RCC 7860 (cell line): ENCODE measurements around the gene MYO1D.
"Not testable (repeated sequence)": the region's sequence is repeated elsewhere in the genome, so short reads cannot be mapped to it uniquely, and the experiment has no call there.

Experiments used
- DNase-seq: peaks from one replicate; pipeline ENCODE4 v3.0.0-alpha.2; 2015; ENCODE audit warnings: low spot score
- FAIRE-seq: peaks from 2 replicates; lab custom pipeline; 2012; peaks lifted over from hg19 to GRCh38; lab: Jason Lieb, UNC

The MYO1D gene

DNA sequence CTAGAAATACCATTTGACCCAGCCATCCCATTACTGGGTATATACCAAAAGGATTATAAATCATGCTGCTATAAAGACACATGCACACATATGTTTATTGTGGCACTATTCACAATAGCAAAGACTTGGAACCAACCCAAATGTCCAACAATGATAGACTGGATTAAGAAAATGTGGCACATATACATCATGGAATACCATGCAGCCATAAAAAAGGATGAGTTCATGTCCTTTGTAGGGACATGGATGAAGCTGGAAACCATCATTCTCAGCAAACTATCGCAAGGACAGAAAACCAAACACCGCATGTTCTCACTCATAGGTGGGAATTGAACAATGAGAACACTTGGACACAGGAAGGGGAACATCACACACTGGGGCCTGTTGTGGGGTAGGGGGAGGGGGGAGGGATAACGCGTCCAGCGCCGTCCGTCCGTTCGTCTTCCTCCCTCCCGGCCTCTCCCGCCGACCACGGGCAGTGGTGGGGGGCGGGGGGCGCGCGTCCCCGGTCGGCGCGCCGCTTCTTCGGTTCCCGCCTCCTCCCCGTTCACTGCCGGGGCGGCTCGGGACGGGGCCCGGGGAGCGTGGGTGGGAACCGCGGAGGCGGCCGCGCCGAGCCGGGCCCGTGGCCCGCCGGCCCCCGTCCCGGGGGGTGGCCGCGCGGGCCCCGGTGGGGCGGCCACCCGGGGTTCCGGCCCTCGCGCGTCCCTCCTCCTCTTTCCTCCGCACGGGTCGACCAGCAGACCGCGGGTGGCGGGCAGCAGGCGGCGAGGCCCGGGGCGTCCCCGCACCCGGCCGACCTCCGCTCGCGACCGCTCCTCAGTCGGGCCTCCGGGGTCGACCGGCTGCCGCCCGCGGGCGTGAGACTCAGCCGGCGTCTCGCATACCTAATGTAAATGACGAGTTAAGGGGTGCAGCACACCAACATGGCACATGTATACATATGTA lies 54.7 kb downstream of the MYO1D start:
- FAIRE-seq, DNase-seq: not testable (repeated sequence)

DNA sequence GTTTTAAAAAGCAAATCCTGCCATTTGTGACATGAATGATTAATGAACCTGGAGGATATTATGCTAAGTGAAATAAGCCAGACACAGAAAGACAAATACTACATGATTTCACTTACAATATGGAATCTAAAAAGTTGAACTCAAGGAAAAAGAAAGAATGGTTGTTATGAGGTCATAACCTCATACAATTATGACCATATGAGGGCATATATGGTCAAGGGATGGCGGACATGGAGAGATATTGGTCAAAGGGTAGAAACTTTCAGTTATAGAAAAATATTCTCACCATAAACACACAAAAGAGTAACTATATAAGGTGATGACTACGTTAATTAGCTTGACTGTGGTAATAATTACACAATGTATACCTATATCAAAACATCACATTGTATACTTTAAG lies 56.5 kb downstream of the MYO1D start:
- no peak for FAIRE-seq
- DNase-seq, result no peak

DNA sequence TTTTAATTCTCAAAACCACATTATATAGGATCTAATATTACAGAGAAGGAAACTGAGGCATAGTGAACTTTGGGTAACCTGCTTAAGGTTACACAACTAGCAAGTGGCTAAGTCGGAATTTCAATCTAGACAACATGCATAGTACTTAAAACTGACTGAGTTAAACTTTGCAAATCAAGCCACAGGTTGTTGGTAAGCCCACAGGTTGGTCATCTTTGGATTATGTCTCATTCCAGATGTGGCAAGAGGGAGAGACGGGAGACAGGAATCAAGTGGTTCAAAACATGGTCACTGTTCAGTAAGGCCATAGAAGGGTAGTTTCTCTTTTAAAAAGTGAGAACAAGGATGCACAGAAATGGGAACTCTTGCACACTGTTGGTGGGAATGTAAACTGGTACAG lies 57.1 kb downstream of the MYO1D start:
- no peak for FAIRE-seq
- DNase-seq, result no peak

DNA sequence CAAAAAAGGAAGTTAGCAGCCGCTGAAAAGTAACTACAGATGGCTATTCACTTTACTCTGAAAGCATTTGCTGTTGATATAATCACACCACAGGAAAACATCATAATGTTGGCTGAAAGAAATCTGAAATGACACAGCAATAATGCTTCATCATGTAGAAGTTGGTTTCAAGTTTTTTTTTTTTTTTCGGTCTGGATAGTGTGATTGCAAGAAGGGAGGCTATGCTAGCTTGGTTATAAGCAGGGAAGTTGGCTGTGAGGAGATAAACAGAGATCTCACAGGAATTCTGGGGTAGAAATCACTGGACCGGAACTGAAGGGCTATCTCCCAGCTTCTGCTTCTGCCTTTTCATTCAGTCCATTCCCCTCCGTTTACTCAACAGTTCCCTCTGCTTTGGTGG lies 57.9 kb downstream of the MYO1D start:
- FAIRE-seq (no peak), DNase-seq (no peak)

DNA sequence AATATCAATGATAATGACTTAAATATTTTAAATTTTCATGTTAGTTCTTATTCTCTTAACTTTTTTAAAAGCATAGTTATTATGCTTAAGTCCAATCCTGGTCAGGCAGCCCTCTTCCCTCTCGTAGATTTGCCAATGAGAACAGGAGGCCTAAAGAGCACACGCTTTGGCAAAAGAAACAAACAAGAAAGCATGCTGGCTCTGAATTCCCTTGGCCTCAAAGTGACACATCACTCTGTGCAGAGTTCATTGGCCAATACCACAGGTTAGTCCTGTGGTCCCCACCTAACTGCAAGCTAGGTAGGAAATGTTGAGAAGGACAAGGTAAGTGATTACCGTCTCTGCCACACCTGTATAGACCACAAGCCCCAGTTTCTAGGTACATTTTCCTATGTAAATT lies 61.5 kb downstream of the MYO1D start:
- no peak for FAIRE-seq
- DNase-seq, result no peak

DNA sequence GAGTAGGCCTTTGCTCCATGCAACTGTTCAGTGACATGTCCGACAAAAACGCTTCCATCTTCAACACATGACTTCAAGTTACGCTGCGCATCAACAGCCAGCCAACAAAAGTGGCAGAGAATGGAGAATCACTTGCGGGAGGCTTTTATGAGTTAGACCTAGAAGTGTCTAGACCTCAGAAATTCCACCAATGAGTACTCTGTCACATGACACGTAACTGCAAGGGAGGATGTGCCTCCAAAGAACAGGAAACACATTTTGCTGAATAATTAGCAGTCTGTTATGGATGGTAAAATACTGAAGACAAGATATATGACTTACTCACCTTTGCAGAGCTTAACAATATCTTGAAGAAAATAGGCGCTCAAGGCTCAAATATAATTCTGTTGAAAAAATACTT lies 62.1 kb downstream of the MYO1D start:
- no peak for FAIRE-seq
- DNase-seq, result no peak

DNA sequence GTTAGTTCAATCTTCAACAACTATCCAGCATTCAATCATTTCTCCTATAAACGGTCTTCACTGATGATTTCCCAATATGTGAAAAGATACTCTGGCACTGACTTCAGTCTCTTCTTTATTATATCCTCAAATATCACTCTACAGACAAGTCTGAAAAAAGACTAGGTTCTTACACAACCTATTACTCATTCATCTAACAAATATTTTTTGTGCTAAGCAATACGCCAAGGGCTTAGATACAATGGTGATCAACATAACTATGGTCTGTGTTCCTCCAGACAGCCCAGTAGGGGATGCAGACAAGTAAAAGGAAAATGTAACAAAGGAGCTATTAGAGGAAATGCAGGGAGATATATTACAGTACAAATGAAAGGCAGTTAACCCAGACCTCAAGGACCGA lies 63.9 kb downstream of the MYO1D start:
- FAIRE-seq, result no peak

DNA sequence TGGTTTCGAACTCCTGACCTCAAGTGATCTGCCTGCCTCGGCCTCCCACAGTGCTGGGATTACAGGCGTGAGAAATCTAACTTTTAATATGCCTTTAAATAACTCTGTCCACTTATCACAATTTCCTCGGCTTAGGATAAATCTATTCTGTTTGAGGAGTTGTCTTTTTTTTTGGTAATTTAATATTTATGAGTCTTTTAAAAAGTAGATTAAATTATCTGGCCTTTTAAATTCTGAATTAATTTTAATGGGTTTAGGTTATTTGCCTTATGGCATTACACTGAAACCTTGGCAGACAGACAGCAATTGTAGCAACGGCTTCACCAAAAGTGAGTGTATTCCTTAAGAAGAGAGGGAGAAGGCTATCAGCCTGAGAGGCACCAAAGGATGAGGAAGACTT lies 66.2 kb downstream of the MYO1D start:
- DNase-seq (no peak), FAIRE-seq (no peak)

More for the DNA sequence above, 63.9 kb downstream of the MYO1D start:
- no peak for DNase-seq

DNA sequence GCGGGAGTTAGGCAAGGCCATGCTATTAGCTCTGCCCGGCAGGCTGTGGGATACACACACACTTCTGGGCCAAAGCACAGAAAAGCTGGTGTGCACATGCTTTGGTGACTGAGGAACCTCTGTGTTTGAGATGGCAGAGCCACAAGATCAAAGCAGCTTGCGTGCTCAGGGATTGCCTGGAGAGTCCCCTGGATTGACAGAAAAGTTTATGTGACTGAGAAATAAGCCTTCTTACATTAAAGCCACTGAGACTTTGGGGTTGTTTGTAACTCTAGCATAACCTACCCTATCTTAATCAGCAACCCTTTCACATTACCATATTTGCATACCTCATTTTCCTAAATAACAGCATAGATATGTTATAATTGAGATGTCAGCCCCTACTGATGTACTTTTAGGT lies 69.3 kb downstream of the MYO1D start:
- DNase-seq (no peak), FAIRE-seq (no peak)

DNA sequence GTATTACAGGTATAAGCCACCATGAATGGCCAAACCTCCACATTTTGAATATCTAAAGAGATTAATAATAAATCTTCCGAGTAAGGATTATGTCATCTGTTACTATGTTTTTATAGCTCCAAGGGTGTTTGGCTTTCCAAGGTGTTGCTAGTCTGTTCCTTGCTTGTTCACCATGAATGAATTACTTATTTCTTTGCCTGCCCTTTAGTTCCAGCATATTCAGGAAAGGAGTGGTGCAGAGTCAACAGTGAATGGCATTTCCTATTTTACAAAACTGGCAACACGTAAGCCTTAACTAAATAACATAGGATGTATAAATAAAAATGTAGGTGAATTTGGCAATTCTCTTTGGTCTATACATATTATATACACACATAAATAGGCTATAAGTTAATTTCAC lies 70.3 kb downstream of the MYO1D start:
- DNase-seq (no peak), FAIRE-seq (no peak)

DNA sequence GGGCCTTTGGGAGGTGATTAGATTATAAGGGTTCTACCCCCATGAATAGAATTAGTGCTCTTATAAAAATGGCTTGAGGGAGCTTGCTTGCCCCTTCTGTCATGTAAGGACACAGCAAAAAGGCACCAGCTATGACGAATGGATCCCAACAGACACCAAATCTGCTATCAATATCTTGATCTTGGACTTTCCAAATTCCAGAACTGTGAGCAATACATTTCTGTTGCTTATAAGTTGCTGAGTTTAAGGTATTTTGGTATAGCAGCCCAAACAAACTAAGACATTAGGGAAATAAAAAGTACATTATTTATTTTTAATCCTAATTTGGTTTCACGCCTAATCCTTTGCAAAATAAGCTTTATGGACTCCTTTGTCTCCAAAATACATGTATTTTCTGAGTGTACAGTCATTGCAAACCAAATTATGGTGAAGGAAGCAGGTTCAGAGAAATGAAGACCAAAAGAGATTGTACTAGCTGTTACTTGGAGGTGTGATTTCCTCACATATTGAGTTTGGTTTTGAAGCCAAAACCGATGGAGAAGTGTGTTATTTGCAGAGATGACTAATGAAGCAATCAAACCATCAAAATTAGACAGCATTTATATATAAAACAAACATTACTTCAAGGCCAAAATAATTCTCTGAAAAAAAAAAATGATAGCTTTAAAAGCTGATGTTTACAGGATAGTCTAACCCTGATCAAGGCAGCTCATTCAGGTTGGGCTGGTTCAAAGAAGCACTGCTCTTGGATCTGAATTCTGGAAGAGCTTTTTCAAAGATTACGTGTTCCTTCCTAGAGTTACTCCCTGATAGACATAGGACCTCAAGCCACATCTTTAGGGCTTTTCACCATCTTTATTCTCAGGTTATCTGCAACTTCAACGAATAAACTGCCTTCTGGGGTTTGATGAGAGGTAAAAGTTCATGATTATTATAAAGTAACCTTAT lies 71.6 kb downstream of the MYO1D start:
- no peak for FAIRE-seq
- no peak for DNase-seq

DNA sequence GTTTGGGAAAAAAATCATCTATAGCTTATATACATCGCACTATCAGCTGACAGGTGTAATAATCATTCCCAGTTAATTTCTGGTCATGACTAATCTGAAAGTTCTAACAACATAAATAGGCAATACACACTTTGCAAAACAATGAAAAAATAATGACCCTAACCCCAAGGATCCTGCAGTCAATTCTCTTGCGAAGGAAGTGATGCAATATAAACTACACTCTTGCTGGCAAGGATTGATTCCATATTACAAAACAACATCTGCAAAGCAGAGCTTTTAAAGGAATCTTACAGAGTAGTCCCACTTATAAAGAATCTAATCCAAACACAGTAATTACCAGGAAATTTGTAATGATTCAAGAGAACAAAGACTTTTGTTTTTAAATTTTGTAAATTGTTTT lies 73.4 kb downstream of the MYO1D start:
- DNase-seq, result no peak
- FAIRE-seq, result no peak

DNA sequence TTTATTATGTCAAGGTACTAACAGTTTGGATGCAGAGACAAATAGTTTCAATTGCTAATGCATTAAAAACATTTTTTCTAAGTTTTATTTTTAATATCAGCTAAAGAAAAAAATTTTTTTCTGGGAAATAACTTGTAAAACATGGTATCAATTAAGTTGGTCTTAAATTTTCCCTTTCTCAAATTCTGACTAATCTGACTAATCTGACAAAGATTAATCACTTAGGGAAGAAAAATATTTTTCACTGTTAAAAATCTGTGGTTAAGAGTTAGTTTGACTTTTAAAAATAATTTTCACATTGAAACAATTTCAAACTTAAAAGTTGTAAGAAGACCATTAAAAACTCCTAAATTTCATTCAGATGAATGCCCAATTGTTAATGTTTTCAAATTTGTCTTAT lies 74.6 kb downstream of the MYO1D start:
- DNase-seq (no peak), FAIRE-seq (no peak)

DNA sequence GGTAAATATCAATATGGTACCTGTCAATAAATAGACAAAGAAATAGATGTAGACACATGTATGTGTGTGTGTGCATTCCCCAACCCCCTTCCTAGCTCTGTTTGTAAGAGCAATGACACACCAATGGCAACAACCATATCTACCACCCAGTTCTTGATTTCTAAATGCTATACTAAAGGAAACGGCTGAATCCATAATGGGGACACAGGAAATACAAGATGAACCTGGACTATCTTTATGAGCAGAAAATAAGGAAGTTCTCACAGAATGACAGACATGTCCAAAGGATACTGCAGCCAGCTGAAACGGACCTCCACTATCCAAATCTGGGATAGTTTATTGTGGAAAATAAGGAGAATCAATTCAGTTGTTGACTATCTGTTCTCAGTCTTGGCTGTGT lies 75.3 kb downstream of the MYO1D start:
- FAIRE-seq (no peak), DNase-seq (no peak)

DNA sequence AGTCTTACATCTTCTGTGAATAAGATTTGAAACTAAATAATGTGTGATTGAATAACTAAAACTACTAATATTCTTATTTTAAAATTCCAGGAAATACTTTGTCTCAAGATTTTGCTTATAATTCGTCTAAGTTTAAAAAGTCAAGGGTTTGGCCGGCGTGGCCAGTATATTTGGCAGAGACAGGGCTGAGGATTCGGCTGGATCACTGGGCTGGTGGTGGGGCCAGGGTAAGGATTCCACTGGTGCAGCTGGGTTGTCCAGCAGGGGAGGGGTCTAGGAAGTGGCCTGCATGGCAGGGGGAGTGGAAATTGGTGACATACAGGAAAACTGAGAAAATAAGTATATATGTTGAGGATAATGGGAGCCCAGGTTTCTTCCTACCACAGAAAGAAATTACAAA lies 75.7 kb downstream of the MYO1D start:
- DNase-seq (no peak), FAIRE-seq (no peak)

DNA sequence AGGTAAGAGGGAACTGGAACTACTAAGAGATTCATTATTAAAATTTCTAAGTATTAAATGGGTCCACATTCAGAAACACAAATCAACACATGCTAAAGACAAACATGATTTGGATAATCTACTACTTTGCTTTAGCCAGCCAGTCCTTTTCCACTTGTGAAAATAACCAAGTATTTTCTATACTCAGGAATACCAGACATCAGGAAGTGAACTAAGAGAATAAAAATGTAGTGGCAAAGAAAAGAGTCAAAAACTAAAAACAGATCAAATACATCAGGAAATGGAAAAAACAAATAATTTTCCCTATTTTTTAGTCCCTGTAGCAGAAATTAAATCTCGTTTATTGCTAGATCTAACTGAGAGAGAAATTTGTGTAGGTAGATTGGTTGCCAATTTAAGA lies 78.0 kb downstream of the MYO1D start:
- FAIRE-seq (no peak), DNase-seq (no peak)

DNA sequence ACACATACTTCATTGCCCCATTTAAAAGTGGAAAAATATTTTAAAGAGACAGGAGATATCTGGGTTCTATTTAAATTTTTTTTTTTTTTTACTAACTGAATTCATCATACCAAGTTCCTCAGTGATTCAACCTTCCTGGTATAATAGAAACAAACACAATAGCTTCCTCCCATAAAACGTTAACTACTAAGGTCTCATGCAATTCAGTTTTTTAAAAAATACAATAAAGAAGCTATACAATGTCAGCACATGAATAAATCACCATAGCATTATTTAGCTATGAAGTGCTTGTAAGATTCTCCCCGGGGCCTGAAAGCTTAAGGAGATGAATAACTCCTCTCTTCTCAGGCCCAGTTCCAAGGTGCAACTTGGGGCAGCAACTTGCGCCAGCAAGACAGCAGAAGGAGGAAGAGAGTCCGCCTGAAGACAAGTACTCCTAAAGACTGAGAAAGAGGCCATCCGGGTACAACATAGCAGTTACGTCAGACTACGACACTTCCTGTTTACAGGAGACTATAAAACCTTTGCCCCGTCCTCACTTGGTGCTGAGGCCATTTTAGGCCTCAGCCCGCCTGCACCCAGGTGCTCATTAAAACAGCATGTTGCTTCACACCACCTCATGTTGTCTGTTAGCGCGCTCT lies 81.5 kb downstream of the MYO1D start:
- FAIRE-seq (no peak), DNase-seq (no peak)

DNA sequence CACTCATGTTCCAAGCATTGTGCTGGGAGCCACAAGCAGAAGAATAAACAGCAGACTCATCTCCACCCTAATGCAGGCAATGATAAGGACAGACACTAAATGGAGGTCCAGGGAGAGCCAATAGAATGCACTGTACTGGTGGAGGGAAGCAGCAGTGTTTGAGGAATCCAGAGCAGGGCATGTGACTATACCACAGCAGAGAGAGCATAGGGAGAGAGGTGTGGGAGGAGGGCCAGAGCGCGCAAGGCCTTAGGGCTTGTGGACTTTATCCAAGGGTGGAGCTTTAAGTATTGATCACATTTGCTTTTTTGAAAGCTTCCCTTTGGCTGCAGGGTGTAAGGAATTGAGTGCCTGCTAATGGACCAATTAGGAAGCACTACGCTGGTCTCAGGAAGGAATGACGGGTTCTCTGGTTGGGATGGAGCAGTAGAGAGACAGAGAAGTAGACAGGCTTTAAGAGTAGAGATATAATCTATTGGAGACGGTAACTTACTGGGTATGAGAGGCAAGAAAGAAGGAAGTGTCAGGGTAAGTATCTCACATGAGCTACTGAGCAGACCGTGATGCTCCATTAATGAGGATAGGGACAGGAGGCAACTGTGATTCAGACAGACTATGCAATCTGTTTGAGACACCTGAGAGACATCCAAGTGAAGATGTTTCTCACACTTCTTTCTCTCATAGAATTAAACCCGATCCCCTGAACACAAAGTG lies 82.2 kb downstream of the MYO1D start:
- no peak for DNase-seq
- FAIRE-seq, result no peak

DNA sequence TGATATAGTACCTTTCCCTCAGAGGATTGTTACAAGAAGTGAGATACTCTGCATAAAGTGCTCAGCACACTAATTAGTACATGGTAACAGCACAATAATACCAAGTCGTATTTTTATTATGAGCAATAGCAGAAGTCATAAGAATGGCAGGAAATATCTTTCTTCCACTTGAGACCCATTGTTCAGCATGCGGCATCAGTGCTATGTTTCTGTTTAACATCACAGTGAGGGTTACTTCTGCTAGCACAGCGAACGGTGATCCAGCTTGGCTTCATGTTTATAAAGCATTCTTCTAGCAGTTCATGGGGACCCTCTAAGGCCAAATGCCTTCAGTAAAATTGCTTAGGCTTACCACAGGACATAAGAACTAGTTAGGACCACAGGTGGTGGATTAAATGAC lies 83.1 kb downstream of the MYO1D start:
- no peak for DNase-seq
- FAIRE-seq, result no peak

DNA sequence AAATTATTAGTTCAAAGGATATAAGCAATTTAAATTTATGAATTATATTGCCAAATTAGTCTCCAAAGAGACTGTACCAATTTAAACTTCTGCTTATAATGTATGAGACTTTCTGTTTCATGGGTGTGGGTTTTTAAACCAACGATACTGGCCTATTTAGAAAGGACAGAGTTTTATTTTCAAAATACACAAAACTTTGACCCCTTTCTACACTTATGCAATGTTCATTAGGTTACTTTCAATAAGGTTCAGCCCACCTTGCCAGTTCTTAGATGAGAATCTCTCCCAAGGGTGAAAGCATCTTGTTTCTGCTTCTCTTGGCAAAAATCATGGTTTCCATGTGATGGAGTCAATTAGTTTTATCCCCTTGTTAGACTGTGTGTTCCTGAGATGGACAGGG lies 84.7 kb downstream of the MYO1D start:
- FAIRE-seq, result no peak
- no peak for DNase-seq

DNA sequence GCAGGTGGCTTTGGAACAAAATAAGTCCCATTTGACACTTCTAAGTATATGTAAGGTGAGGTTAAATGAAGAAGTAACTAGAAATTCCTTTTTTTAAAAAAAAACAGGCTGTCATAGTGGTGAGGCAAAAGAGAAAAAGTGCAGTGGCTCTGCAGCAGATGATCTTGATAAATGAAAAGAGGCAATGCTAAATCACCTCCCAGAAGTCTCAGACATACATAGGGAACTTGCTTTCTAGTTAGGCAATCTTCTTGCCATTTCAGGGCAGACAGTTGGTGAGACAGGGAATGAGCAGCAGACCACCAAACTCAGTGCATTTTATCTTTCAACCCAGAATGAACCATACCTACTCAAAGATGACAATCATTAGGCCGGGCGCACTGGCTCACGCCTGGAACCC lies 90.8 kb downstream of the MYO1D start:
- FAIRE-seq (no peak), DNase-seq (no peak)
